Uterus (tissue), 2 donors: Measurements from ENCODE around the gene MINK1.

Source experiments
- CTCF ChIP-seq, 4 experiments: fragments of 200-600 bp in 2 of 4; fragments of 450-650 bp in 2 of 4; sonication (generic) in 2 of 4; IDR thresholded peaks; one replicate each; pipeline ENCODE4 v1.5.1; 2016 to 2019; ENCODE audit warnings: antibody characterized with exemption in 4 of 4, mild to moderate bottlenecking in 2 of 4, moderate library complexity in 1 of 4
- POLR2A ChIP-seq, 2 donors: fragments of 450-650 bp; IDR thresholded peaks; one replicate each; pipeline ENCODE4 v1.6.1; 2016; ENCODE audit warnings: antibody characterized with exemption in 2 of 2, mild to moderate bottlenecking in 1 of 2, moderate library complexity in 1 of 2

- no peak for TF ChIP-seq CTCF (IDR thresholded peaks at IDR 0.05)
- TF ChIP-seq POLR2A (IDR thresholded peaks at IDR 0.05), result no peak
These were observed 27.5 kb downstream of the MINK1 start for GRCh38 chr17:4860651-4861050.
